Left ventricle myocardium inferior (tissue), 1 donor: ENCODE results near the gene DOCK9. TPM values are rescaled to one million over a fixed set of nuclear protein-coding genes. Genes with fewer than 3 reads are reported as not detected.
"Not testable (repeated sequence)": the region's sequence is repeated elsewhere in the genome, so short reads cannot be mapped to it uniquely, and the experiment has no call there.

Source experiments
- DNase-seq: peaks from one replicate; pipeline ENCODE4 v3.0.0-alpha.2; 2020
- H3K27ac ChIP-seq: fragments of 200-600 bp; replicated peaks from 2 replicates; pipeline ENCODE4 v1.8.0; 2021
- H3K27me3 ChIP-seq: fragments of 200-600 bp; 2 replicates; pipeline ENCODE4 v1.8.0; 2021; ENCODE audit warnings: low read depth
- H3K36me3 ChIP-seq: fragments of 200-600 bp; 2 replicates; pipeline ENCODE4 v1.8.0; 2021
- H3K4me1 ChIP-seq: fragments of 200-600 bp; 2 replicates; pipeline ENCODE4 v1.8.0; 2021
- H3K4me3 ChIP-seq: fragments of 200-600 bp; 2 replicates; pipeline ENCODE4 v1.8.0; 2021; ENCODE audit warnings: mild to moderate bottlenecking, moderate library complexity
- H3K9me3 ChIP-seq: fragments of 200-600 bp; replicated peaks from 2 replicates; pipeline ENCODE4 v1.8.0; 2021
- CTCF ChIP-seq: fragments of 200-600 bp; IDR thresholded peaks from 2 replicates; pipeline ENCODE4 v1.8.0; 2021; ENCODE audit warnings: antibody characterized with exemption, mild to moderate bottlenecking, borderline replicate concordance
- intact Hi-C: fragments of 100-400 bp; cut with micrococcal nuclease; formaldehyde crosslinking; loops from one replicate; pipeline ENCODE4 v1.11.0; 2022
- total RNA-seq: library from RNA; stranded (reverse); fragmentation: NEBNext Ultra II Directional; extraction: Animal tissue kit (Norgen Biotek cat#: 25700); gene quantifications from one replicate; pipeline ENCODE4 v1.2.1, GENCODE V29; 2021
- donor health status: DM: no; HTN: yes; CAD: no; lungs with severe emphysema.

The DOCK9 gene
- total RNA-seq, 1 donor from 2014 or later: 36.8 TPM

GRCh38 chr13:98896083-98896867, 81.6 kb downstream of the DOCK9 start:
- TF ChIP-seq CTCF: no peak
- peaks cover 71% of the 10 kb centered on the region for H3K36me3 ChIP-seq
- peaks cover 29% of the 10 kb centered on the region for H3K4me1 ChIP-seq
- no peak for DNase-seq
- H3K27me3 ChIP-seq: no peaks in the 10 kb centered on the region
- H3K9me3 ChIP-seq: no peaks in the 10 kb centered on the region
- peak overlapping the region; percentile 1 for H3K27ac ChIP-seq
- H3K4me3 ChIP-seq: no peak overlapping the region
- intact Hi-C loops: no loop called here

GRCh38 chr13:98894814-98895213, 83.0 kb downstream of the DOCK9 start:
- peaks cover 56% of the 10 kb centered on the region for H3K36me3 ChIP-seq
- not testable (repeated sequence) for DNase-seq

GRCh38 chr13:98893371-98893770, 84.5 kb downstream of the DOCK9 start:
- intact Hi-C loops: no loop called here
- DNase-seq: no peak
- no peak overlapping the region for H3K27ac ChIP-seq
- H3K27me3 ChIP-seq: no peaks in the 10 kb centered on the region
- no peak for TF ChIP-seq CTCF
- H3K36me3 ChIP-seq: peaks cover 46% of the 10 kb centered on the region
- no peak overlapping the region for H3K4me3 ChIP-seq
- no peaks in the 10 kb centered on the region for H3K9me3 ChIP-seq
- H3K4me1 ChIP-seq: peaks cover 54% of the 10 kb centered on the region

More at GRCh38 chr13:98894814-98895213, 83.0 kb downstream of the DOCK9 start:
- H3K27me3 ChIP-seq, H3K4me3 ChIP-seq, intact Hi-C loops, H3K9me3 ChIP-seq, H3K27ac ChIP-seq: not testable (repeated sequence)
- H3K4me1 ChIP-seq: peaks cover 43% of the 10 kb centered on the region

GRCh38 chr13:98892821-98893220, 85.0 kb downstream of the DOCK9 start:
- no peak for TF ChIP-seq CTCF
- Histone ChIP-seq H3K9me3 (no peaks in the 10 kb centered on the region), H3K27ac (peak overlapping the region; percentile 24), H3K4me3 (no peak overlapping the region), H3K27me3 (no peaks in the 10 kb centered on the region), H3K4me1 (peaks cover 51% of the 10 kb centered on the region), H3K36me3 (peaks cover 46% of the 10 kb centered on the region)
- intact Hi-C loops: no loop called here
- no peak for DNase-seq

- Histone ChIP-seq H3K9me3 (no peaks in the 10 kb centered on the region), H3K4me3 (no peak overlapping the region), H3K27me3 (no peaks in the 10 kb centered on the region), H3K4me1 (peaks cover 48% of the 10 kb centered on the region), H3K36me3 (peaks cover 47% of the 10 kb centered on the region), H3K27ac (no peak overlapping the region)
- DNase-seq: no peak
- TF ChIP-seq CTCF: no peak
- intact Hi-C loops: no loop called here
Observed at GRCh38 chr13:98892077-98892476, 85.8 kb downstream of the DOCK9 start.

GRCh38 chr13:98890925-98891324, 86.9 kb downstream of the DOCK9 start:
- intact Hi-C loops: no loop called here
- H3K9me3 ChIP-seq: no peaks in the 10 kb centered on the region
- peaks cover 48% of the 10 kb centered on the region for H3K4me1 ChIP-seq
- H3K27ac ChIP-seq: no peak overlapping the region
- DNase-seq: no peak
- peaks cover 52% of the 10 kb centered on the region for H3K36me3 ChIP-seq
- TF ChIP-seq CTCF: no peak
- no peaks in the 10 kb centered on the region for H3K27me3 ChIP-seq
- H3K4me3 ChIP-seq: no peak overlapping the region
